GM18499 (cell line): ENCODE results near the gene PAPLN.

Experiments
- ATAC-seq: cut with Tn5 transposase; IDR thresholded peaks from one replicate; pipeline ENCODE4 v1.9.1; 2021; ENCODE audit warnings: moderate number of reproducible peaks; ENCODE audit not compliant: insufficient read depth, unreplicated experiment

Gene PAPLN

DNA sequence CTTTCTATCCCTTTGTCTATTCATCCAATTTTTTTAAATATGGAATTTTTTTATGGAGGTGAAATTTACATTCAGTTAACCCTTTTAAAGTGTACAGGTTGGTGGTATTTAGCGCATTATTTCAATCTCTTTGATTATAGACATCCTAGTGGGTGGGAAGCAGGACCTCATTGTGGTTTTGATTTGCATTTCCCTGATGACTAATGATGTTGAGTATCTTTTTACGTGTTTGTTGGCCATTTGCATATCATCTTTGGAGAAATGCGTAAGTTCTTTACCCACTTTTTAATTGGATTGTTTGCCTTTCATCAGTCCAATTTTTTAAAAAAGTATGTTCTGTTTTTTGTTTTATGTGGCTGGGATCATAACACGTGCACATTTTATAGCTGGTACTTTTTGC, 20.8 kb downstream of the PAPLN start:
- no peak for ATAC-seq

DNA sequence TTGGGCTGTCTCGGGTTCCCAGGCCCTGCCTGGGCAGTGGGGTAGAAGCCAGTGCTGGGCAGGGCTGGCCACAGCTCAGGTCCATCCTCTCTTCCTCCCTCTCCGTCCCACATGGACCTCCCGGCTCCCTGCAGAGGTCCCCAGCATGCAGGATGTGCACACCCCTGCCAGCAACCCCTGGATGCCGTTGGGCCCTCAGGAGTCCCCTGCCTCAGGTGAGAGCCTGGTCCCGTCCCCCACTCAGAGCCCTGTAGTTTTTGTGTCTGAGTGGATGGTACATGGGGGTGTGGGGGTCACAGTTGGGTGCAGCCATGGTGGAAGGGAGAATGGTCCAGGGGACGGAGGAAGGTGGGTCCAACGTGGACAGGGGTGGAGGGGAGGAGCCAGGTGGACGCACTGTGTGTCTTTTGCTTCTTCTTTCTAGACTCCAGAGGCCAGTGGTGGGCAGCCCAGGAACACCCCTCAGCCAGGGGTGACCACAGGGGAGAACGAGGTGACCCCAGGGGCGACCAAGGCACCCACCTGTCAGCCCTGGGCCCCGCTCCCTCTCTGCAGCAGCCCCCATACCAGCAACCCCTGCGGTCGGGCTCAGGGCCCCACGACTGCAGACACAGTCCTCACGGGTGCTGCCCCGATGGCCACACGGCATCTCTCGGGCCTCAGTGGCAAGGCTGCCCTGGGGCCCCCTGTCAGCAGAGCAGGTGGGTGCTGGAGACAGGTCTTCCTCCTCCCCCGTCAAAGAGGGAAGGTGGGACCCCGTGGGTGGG, 21.7 kb downstream of the PAPLN start:
- ATAC-seq = no peak

DNA sequence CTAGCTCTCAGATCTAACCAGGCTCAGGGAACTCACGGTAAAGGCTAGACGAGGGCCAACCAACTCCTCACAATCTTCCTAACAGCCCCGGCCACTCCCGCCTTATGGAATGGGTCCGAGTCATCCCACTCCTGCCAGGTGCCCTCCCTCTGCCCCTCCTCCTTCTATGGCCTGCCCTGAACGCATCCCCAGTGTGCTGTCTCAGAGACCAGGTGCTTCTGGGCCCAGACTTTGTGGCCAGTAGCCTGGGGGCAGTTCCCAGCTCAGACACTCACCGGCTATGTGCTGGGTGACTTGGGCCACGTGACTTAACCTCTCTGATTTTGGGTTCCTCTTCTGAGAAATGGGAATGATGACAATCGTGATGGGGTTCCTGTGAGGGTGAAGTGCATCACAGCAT, 22.5 kb downstream of the PAPLN start:
- ATAC-seq = no peak

DNA sequence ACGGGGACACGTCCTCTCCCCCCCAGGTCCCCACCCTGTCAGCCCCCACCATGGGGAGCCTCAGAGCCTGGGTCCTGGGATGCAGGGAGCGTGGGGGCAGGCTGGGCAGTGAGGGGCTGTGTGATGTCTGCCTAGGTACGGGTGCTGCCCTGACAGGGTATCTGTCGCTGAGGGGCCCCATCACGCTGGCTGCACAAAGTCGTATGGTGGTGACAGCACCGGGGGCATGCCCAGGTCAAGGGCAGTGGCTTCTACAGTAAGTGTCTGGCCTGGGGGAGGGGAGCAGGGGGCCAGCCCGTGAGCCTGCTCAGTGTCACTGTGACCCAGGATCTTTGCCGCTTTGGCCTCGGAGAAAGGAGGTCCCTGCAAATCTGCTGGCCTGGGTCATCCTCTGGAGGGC, 23.3 kb downstream of the PAPLN start:
- ATAC-seq = no peak

DNA sequence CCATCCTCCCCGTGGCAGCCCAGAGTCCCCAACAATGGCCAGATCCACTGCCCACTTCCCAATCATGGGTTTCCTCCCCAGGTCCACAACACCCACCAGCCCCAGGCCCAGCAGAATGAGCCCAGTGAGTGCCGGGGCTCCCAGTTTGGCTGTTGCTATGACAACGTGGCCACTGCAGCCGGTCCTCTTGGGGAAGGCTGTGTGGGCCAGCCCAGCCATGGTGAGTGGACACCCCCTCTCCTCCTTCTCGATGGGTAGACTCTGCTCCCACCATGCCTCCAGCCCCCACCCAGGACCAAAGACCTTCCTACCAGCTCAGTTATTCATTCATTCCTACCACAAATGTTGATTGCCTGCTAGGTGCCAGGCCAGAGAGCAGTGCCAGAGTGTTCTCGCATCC, 23.8 kb downstream of the PAPLN start:
- no peak for ATAC-seq

DNA sequence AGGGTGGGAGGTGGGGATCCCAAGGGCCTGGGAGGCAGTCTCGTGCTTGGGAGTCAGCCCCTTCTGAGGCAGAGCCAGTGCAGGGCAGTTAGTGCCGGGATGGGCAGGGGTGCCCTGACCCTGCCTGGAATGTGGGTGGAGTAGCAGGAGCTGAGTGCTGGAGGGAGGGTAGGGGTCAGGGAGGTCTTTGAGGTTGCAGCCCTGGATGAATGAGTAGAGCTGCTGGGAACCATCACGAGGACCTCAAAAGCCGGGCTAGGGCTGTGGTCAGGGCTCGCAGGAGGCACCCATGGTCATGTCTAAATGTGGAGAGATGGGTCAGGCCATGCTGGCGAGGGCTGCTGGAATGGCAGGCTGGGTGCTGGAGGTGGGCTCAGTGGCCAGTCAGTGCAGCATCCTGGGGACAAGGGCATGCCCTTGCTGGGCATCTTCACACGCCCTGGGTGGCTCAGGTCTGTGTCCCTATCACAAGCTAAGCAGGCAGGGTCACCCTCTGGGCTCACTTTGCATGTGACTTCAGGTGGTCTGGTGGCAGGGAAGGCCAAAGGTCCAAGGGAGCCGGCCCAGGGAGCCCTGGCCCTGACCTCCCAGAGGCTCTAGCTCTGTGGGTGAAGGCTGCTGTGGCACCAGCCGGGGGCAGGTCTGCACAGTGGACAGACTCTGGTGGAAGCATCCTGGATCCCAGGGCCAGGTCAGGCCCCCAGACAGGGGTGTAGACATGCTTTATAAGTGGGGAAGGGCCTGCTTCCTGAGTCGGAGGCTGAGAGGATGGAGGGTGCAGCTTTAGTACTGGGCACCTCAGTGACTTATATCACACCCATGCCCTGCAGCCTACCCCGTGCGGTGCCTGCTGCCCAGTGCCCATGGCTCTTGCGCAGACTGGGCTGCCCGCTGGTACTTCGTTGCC, 24.5 kb downstream of the PAPLN start:
- no peak for ATAC-seq

DNA sequence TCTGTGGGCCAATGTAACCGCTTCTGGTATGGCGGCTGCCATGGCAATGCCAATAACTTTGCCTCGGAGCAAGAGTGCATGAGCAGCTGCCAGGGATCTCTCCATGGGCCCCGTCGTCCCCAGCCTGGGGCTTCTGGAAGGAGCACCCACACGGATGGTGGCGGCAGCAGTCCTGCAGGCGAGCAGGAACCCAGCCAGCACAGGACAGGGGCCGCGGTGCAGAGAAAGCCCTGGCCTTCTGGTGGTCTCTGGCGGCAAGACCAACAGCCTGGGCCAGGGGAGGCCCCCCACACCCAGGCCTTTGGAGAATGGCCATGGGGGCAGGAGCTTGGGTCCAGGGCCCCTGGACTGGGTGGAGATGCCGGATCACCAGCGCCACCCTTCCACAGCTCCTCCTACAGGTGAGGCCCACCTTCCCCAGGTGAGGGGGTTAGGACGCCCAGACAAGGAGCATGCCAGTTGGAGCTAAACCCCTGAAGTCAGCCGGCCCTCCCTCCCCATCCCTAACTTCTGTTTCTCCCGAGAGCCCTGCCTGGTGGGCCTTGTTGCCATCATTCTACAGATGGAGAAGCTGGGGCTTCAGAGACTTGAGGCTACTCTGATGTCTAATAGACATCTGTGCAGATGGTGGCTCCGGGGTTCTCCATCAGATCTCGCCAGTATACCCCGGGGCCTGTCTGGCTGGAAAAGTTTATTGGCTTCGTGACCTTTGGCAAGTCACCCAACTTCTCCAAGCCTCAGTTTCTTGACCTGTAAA, 25.3 kb downstream of the PAPLN start:
- ATAC-seq = no peak

DNA sequence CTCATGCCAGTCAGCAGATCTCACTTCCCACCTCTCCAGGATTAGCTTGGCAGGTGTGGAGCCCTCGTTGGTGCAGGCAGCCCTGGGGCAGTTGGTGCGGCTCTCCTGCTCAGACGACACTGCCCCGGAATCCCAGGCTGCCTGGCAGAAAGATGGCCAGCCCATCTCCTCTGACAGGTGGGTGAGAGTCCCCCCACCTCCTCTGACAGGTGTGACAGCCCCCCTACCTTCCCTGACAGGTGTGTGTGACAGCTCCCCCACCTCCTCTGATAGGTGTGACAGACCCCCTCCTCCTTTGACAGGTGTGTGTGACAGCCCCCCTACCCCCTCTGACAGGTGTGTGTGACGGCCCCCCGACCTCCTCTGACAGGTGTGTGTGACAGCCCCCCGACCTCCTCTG, 26.3 kb downstream of the PAPLN start:
- no peak for ATAC-seq

DNA sequence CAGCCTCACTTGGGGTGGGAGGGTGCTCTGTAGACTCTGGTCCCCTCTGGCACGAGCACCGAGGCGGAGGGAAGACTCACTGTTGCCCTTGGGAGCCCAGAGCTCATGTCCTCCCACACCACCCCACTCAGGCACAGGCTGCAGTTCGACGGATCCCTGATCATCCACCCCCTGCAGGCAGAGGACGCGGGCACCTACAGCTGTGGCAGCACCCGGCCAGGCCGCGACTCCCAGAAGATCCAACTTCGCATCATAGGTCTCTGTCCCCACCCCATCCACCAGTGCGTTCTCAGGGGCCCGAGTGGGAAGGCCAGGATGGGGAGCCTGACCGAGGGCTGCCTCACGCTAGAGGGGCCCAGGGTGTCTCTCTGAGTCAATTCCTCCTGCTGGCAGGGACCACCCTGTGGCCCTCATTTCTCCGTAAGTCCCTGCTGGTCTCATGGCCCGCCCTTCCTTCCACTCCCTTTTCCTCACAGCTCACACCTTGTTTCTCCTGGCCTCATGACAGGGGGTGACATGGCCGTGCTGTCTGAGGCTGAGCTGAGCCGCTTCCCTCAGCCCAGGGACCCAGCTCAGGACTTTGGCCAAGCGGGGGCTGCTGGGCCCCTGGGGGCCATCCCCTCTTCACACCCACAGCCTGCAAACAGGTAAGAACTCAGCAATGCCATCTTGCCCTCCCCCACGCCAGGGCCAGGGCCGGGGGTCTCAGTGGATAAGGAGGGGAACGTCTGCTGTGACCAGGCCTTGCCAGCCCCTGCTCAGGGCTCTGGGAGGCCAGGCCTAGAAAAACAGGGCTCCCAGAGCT, 27.0 kb downstream of the PAPLN start:
- ATAC-seq = no peak

DNA sequence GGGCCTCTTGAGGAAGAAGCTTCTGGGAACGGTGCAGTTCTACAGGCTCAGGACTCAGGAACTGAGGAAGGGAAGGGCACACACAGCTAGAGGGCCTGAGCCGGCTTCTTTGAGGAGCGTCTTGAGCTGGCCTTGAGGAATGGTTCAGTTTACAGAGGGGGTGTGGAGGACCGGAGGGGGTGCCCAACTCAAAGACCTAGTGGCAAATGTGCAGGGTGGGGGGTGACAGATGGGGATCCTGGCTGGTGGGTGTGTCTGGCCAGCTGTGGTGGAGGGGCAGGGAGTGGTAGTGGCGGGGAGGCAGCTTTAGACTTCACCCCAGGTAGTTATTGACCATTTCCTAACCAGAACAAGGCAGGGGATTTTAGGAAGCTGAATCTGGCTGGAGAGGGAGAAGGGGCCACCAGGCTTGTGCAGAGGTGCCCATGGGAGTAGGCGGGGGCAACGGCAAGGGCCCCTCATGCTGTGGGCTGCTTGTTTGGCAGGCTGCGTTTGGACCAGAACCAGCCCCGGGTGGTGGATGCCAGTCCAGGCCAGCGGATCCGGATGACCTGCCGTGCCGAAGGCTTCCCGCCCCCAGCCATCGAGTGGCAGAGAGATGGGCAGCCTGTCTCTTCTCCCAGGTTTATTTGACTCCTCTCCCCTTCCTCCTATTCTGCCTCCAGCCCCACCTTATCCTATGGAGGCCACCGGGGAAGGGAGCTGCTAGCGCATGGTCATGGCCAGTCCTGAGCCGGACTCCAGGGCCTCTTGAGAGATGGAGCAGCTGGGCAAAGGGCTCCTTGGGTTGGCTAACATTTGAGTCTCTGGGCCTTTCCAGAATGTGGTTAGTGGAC, 27.8 kb downstream of the PAPLN start:
- ATAC-seq = no peak

DNA sequence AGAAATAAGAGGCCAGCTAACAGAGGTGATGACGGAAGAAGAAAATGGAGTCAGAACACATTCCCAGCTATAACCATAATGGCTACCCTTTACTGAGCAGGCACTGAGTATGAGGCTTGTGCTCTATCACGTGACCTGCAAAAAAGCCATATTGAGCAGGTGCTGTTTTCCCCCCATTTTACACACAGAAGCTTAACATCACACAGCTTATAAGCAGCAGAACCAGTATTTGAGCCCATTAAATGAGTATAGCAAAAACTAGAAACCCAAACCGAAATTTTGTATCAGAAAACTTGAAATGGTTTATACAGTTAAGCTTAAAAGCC, 28.4 kb downstream of the PAPLN start:
- no peak for ATAC-seq

DNA sequence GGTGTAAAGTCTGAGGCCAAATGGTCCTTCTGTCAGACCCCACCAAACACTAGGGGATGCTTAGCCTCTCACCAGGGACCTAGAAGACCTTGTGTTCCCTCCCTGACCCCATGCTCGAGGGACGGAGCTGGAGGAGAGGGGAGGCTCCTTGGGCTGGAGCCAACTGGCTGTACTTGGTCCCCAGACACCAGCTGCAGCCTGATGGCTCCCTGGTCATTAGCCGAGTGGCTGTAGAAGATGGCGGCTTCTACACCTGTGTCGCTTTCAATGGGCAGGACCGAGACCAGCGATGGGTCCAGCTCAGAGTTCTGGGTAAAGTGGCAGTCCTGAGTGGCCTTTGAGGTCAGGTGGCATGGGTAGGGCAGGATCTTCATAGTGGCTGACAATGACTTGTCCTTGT, 29.0 kb downstream of the PAPLN start:
- no peak for ATAC-seq

DNA sequence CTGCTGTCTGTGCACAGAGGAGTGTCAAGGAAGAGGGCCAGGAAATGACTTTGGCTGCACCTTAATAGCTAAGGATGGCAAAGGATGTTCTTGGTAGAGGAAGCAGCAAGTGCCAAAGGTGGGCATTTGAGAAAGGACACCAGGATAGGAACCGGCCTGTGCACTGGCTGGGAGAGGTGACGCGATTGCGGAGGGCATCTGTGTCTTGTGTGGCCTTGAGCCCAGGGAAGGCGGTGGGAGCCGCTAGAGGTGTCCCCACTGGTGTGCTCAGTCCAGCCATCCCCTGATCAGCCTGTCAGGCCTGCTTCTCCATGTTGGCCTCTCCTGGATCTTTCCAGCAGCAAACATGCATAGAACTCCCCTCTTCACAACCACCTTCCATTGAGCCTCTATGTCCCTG, 30.2 kb downstream of the PAPLN start:
- ATAC-seq = no peak

DNA sequence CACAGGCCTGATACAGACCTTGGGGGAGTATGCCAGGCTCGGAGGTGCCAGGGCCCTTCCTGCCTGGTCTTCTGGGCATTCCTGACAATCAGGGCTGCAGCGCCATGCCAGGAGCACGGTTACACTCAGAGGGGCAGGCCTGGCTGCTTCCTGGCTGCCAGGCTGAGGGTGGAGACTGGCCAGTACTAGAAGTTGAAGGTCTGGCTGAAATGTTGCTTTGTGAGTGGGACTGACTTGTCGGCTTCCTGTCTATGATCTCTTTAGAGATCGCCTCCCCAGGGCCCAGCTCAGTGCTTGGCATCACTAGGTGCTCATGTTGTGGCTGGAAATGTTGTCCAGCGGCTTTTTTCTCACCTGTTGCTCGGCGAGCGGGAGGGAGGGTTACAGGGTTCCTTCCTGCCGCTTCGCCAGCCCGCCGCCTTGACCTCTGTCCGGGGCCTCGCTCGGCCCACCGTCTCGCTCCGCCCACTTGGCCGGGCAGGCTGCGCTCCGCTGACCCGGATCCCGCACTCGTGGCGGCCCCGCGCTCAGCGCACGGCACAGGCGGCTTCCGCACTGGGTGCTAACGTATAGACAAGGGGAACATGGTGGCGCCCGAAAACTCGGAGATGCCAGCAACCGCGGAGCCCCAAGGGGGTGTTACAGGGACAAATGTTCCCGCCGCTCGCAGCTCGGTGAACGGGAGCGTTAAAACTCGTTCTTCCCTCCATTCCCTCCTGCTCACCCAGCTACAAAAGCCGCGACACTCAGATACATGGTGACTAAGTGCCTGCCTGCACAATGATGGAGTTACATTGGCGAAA, 32.6 kb downstream of the PAPLN start:
- no peak for ATAC-seq

DNA sequence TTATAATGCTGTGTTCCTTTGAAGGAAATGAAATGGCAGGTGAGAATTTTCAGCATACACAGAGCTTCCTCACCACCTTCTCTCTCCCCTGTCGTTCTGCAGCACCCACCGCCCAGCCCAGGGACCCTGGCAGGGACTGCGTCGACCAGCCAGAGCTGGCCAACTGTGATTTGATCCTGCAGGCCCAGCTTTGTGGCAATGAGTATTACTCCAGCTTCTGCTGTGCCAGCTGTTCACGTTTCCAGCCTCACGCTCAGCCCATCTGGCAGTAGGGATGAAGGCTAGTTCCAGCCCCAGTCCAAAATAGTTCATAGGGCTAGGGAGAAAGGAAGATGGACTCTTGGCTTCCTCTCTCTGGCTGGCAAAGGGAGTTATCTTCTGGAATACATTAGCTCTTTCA, 35.1 kb downstream of the PAPLN start:
- no peak for ATAC-seq

DNA sequence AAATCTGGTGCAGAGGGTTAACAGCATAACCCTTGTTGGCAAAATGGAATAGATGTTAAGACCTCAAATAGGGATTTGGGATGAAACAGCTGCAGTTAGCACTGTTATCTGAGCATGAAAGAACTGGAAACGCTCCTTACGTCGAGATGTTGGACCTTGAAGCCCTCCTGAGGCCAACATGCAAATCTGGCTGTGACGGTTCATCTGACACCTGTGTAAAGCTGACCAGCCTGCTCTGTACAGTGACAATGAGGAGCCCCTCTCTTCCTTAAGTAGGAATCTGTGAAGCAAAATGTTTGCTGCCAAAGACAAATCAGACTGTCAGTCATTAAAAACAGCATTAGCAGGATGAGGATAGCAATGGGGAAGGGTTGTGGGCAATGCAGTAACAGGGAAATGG, 36.5 kb downstream of the PAPLN start:
- no peak for ATAC-seq

DNA sequence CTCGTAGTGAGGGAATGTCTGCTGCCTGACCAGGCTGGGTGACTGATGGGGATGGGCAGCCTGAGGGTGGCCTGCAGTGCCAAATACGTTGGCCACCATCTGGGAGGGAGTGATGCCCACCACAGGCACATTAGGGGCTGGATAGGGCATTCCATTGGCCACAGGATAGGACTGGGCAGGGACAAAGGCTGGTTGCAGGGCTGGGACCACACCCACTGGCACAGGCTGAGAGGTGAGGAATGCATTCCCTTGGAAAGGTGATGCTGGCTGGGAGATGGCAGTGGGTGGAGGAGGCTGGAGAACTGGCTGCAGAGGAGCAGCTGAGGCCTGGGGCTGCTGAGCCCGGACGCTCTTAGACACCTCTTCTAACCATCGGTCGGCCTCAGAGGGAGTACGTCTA, 39.5 kb downstream of the PAPLN start:
- no peak for ATAC-seq

DNA sequence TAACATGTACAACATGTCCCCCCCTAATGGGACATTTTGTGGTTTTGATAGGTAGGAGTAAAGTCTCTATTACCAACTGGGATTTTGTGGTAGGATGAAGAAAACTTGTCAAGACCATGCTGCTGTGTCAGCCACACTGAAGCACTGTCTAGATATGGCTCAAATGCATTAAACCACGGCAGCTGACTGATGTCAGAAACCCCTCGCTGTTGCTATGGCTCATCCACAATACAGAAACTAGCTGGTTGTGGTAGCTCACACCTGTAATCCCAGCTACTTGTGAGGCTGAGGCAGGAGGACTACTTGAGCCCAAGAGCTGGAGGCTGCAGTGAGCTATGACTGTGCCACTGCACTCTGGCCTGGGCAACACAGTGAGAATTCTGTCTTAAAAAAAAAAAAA, 40.1 kb downstream of the PAPLN start:
- no peak for ATAC-seq

DNA sequence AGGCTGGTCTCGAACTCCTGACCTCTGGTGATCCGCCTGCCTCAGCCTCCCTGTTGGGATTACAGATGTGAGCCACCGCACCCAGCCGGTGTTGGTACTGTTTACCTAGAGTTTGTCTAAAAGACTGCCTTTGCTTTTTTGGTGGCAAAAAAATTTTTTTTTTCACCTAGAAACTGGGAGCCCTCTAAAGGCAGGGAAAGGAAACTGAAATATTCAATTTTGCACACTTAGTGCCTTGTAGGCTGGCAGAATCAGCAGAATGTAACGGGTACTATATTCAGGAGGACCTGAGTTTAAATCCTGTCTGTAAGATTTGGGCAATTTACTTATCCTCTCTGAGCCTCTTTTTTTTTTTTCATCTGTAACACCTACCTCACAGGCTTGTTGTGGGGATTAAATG, 43.6 kb downstream of the PAPLN start:
- no peak for ATAC-seq
